T-helper 1 cell (primary cell): ENCODE results near the gene ANK3.

Experiments used
- DNase-seq, 5 donors: peaks; one replicate each; pipeline ENCODE4 v3.0.0-alpha.2; 2012 to 2020

Gene ANK3

GRCh38 chr10:60271319-60272040, 118.2 kb downstream of the ANK3 start:
- no peak for DNase-seq

DNA sequence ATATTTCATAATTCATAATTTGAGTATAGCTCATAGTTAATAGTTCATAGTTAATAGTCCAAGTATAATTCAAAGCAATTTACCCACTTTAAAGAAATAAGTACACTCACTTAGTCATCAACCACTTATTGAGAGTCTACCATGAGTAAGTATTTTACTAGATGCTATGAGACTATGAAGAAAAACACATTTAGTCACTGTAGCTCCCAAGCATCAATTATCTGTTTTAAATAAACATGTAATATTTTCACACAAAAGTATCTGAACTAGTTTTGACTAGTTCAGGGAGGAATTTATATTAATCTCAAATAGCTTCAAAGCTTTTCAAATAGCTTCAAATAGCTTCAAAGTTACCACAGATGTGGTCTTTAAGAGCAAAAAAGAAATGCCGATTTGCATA, 119.2 kb downstream of the ANK3 start:
- no peak for DNase-seq

DNA sequence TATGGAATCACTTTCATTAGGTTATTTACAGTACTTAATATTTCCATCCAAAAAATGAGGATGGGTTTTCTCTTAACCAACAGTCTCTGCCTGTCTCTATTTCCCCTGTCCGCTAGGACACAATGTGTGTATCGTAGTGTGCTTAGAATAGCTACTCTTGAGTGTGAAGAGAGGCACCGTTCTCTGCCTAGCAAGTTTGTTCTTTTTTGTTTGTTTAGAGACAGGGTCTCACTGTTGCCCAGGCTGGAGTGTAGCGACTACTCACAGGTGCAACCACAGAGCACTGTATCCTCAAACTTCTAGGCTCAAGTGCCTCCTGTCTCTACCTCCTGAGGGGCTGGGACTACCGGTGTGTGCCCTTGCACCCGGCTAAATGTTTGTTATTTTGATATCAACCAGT, 121.9 kb downstream of the ANK3 start:
- no peak for DNase-seq

DNA sequence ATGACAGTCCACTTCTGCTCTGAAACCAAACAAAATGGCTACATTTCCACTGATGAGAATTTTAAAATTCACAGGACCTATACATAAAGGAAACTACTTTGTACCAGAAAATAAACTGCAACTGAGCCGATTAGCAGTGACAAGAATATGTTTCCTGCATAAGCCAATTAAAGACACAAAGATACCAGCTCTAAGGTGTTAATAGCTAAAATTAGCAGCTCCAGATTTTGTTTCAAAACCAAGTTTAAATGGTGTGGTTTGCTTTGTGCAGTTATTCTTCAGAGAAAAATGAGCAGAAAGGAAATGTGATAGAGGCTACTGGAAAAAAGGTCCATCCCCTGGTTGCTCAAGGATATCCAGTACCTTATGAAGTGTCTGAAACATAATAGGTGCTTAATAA, 123.2 kb downstream of the ANK3 start:
- DNase-seq, result no peak

- no peak for DNase-seq
Measured at GRCh38 chr10:60262647-60263126, 127.0 kb downstream of the ANK3 start.

DNA sequence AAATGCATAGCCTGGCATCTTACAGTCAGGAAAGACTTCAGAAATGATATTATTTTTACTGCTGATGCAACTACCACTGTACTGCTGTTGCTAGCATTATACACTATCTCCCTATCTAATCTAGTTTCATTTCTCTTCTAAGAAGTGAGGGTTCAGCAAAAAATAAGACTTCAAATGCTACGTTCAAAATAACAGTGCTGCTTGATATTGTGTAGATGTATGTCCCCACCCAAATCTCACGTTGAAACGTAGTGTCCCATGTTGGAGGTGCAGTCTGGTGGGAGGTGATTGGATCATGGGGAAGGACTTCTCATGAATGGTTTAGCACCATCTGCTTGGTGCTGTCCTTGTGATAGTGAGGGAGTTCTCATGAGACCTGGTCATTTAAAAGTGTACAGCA, 129.4 kb downstream of the ANK3 start:
- DNase-seq, result peak in 1 of 5 donors; percentile 57

DNA sequence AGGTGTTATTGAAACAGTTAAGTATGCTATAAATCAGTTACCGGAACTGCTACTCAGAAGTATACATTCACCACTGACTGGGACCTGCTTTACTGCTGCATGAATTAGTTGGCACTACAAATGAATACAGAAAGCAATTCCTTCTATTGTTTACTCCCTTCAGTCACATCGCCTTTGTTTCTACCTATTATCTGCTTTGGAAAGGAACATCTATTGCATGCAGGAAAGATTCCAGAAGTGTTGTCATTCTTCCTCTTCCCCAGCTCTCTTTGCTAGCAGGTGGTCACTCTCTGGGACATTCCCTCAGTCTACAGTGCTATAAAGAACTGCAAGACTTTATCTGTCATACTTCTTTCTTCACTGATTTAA, 131.3 kb downstream of the ANK3 start:
- DNase-seq, result no peak

DNA sequence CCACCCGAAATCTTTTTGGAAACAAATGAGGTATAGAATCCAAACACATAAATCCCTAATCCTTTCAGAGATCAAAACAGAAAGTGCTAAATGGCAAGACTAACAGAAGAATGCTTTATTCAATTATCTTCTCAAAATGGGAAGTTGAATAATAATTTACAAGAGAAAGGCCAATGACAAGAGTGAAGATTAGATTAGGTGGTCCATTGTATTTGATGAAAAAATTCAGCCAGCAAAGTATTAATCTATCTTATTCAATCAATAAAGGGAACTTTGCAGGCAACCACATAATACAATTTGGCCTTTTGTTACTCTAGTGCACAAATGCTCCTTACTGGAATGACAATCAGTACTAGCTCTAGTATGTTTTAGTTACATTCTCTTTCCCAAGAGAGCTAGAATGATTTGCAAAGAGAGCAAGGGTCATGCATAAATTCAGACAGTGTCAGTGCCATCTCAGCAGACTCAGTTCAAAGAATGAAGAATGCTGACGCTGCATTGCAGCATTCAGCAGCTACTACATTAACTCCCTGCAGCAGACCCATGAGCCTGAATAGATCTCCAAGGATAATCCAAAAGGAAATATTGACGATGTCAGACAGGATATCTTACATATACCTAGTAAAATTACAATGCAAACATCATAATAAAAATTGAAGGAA, 131.8 kb downstream of the ANK3 start:
- no peak for DNase-seq

DNA sequence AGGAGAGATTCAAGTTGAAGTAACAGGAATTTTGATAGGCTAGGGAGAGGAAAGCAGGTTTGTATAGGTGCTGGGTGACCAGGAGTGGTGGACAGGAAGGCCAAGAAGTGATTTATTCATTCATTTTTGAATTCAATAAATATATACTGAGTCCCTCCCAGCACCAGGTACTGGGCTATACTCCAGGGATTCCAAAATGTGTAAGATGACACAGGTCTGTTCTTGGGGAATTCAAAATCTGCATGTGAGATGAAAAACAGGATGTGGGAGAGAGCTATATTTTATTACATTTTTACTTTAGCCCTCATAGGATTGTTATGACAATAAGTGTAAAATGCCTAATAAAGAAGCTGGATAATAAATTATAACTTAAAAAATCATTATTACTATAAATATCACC, 134.9 kb downstream of the ANK3 start:
- no peak for DNase-seq

DNA sequence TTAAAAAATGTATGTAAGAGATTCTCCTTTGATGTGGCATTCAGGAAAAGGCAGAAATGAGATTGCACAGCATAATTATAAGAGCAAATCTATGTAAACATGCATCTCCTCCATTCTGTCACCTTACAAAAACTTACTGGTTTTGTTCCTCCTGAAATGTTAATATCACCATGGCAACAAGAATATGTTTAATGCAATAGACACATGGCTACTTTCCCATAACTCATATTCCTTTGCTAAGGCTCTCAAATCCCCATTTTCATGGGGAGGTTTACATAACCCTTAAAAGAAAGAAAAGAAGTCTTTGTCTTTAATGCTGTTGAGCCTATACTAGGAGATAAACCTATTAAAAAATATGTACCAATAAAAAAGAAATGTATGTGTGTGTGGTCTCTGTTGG, 136.2 kb downstream of the ANK3 start:
- no peak for DNase-seq

DNA sequence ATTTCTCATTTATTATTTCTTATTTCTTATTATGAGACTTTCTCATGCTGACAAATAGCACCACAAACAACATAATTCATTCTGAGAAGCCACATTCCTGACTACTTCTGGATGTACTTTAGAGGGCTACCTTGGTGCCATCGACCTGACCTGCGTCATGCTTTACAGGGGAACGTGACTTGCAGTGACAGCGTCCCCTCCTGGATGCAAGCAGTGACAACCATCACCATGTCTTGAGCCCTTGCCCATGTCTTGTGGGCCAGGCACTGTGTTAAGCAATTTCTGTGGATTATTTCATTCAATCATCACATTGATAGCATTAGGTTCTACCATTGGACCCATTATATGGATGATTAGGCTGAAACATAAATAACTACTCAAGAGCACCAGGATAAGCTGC, 137.0 kb downstream of the ANK3 start:
- DNase-seq, result no peak

DNA sequence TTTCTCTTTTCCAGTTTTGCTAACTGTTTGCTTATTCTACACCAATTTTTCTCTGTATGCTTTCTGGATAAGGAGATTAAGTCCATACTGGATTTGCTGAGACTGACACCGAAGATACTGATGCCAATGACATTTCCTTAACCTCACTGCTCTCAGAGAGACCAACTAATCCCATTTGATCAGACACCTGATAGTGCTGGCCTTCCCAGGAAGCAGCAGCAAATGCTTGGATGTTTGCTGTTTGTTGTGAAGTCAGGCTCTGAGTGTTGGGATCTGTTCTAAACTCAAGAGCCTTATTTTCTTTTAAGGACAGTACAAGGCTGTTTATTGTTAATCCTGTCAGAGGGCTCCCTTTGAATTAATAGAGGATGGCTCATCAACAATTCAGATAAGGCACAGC, 143.3 kb downstream of the ANK3 start:
- no peak for DNase-seq

GRCh38 chr10:60239228-60239627, 150.4 kb downstream of the ANK3 start:
- DNase-seq, result no peak

DNA sequence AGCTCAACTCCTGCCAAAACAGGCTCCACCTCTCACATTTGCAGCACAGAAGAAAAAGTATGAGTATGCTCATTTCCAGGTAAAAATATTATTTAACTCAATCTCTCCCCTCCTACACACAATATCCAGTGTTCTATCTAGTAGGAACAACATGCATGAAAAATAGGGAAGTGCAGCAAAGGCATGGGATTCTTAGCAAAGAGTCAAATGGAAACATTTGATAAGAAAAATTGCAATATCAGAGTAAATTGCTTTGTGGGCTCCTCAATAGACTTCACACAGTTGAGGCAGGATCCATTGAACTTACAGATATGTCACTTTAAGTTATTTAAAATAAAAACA, 150.9 kb downstream of the ANK3 start:
- no peak for DNase-seq

GRCh38 chr10:60237977-60238758, 151.5 kb downstream of the ANK3 start:
- DNase-seq, result peak in 1 of 5 donors; percentile 64

GRCh38 chr10:60236869-60237524, 152.7 kb downstream of the ANK3 start:
- peak in 1 of 5 donors; percentile 60 for DNase-seq

GRCh38 chr10:60235001-60235400, 154.7 kb downstream of the ANK3 start:
- no peak for DNase-seq

- no peak for DNase-seq
Measured at GRCh38 chr10:60234551-60234950, 155.1 kb downstream of the ANK3 start.

DNA sequence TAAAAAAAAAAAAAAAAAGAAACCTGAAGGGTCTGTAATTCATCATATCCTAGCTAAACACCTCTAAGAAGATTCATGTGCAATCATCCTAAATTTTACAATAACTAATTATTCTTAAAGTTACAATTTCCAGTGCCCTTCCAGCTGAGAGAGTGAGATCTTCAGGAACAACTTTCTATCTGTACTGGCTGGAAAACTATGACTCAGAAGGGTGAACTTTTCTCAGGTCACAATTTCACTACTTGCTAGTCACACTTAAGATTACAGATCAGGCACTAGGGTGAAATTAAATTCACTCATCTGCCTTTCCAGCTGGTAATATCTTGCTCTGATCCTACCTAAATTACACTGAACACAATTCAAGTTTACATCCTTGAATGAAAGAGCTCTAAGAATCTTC, 158.8 kb downstream of the ANK3 start:
- DNase-seq, result no peak

- no peak for DNase-seq
Measured at GRCh38 chr10:60224066-60224705, 165.5 kb downstream of the ANK3 start.

DNA sequence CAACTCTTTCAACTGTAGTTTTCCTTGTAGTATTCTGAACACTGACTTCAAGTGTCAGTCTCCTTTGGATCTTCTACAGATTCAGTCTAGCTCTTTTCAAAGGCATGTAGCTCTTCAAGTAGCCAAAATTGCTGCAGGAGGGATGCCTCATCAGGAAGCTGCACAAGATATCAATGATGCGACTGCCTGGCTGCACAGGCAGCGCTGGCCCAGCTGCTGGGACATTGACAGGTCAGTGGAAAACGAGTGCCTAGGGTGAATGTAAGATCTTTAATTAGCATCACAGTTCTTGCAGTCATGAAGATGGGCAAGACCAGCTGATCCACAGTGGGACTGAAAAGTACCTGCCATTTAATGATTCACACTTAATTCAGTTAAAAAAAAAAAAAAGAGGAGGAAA, 167.6 kb downstream of the ANK3 start:
- DNase-seq, result no peak

DNA sequence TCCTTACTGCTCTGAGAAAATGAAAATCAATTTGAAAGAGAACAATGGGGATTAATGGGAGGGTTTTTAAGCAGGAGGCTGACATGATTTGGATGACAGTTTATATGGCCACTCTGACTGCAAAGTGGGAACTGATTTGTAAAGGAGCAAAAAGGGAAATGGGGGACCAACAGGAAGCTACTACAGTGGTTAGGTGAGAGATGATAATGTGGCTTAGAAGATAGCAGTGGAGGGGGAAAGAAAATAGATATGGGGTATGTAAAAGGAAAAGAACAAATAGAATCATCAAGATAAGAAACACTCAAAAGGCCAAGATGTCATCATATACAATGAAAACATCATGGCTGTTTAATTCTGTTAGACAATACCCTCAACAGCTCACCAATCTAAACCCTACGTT, 177.5 kb downstream of the ANK3 start:
- no peak for DNase-seq
